Naive thymus-derived CD4-positive, alpha-beta T cell (primary cell): Measurements from ENCODE around the gene HAUS1. TPM values are rescaled to one million over a fixed set of nuclear protein-coding genes. Genes with fewer than 3 reads are reported as not detected.
"Not testable (repeated sequence)": the region's sequence is repeated elsewhere in the genome, so short reads cannot be mapped to it uniquely, and the experiment has no call there.

Experiments used
- ATAC-seq: fragments of 150-1000 bp; cut with Tn5 transposase; 2 replicates; pipeline ENCODE4 v1.10.0; 2021; ENCODE audit warnings: mild to moderate bottlenecking, moderate library complexity
- CTCF ChIA-PET: fragments of 350-600 bp; sonication (Branson Sonifier 250); formaldehyde crosslinking; loops from one replicate; lab custom pipeline; 2021; ENCODE audit warnings: antibody characterized with exemption; lab: Charles Lee
- POLR2A ChIA-PET: fragments of 350-600 bp; sonication (Branson Sonifier 250); formaldehyde crosslinking; loops from one replicate; lab custom pipeline; 2021; ENCODE audit warnings: antibody characterized with exemption, inconsistent platforms; lab: Charles Lee
- DNase-seq, 9 donors: peaks; one replicate each; pipeline versions ENCODE4 v3.0.0 to v3.0.0-alpha.2; 2020 to 2022; ENCODE audit warnings: mixed read lengths in 1 of 9
- H3K27ac ChIP-seq: one replicate; pipeline ENCODE4 v1.7.0; 2013; ENCODE audit warnings: mild to moderate bottlenecking, low read depth, low read length, moderate library complexity
- H3K27me3 ChIP-seq, 2 donors: one replicate each; pipeline ENCODE4 v1.7.0; 2013; ENCODE audit warnings: low read length in 2 of 2, mild to moderate bottlenecking in 2 of 2, moderate library complexity in 2 of 2; ENCODE audit not compliant: control insufficient read depth in 2 of 2, insufficient read depth in 2 of 2
- H3K36me3 ChIP-seq, 3 experiments: 1 replicate in 2 of 3; 2 replicates in 1 of 3; pipeline ENCODE4 v1.7.0; 2013; ENCODE audit warnings: low read length in 3 of 3, mild to moderate bottlenecking in 3 of 3, moderate library complexity in 1 of 3; ENCODE audit not compliant: insufficient read depth in 3 of 3, control insufficient read depth in 2 of 3
- H3K4me1 ChIP-seq, 2 donors: one replicate each; pipeline ENCODE4 v1.7.0; 2013; ENCODE audit warnings: low read length in 2 of 2, mild to moderate bottlenecking in 2 of 2, moderate library complexity in 1 of 2; ENCODE audit not compliant: control insufficient read depth in 2 of 2, insufficient read depth in 2 of 2
- H3K4me3 ChIP-seq: 2 replicates; pipeline ENCODE4 v1.7.0; 2013; ENCODE audit warnings: mild to moderate bottlenecking, low read length
- H3K9me3 ChIP-seq, 3 experiments: 1 replicate in 2 of 3; 2 replicates in 1 of 3; pipeline ENCODE4 v1.7.0; 2013; ENCODE audit warnings: low read length in 3 of 3; ENCODE audit not compliant: control insufficient read depth in 2 of 3
- H3K27ac Mint-ChIP-seq, 9 donors: one replicate each; pipeline ENCODE4 v1.8.0; 2020 to 2022; ENCODE audit warnings: mixed read lengths in 9 of 9, mild to moderate bottlenecking in 8 of 9, moderate library complexity in 5 of 9, inconsistent platforms in 2 of 9
- H3K27me3 Mint-ChIP-seq, 5 donors: one replicate each; pipeline ENCODE4 v1.8.0; 2021 to 2022; ENCODE audit warnings: mixed read lengths in 5 of 5, mild to moderate bottlenecking in 1 of 5
- H3K36me3 Mint-ChIP-seq, 5 donors: one replicate each; pipeline ENCODE4 v1.8.0; 2020 to 2022; ENCODE audit warnings: mixed read lengths in 5 of 5, mild to moderate bottlenecking in 3 of 5, inconsistent platforms in 1 of 5
- H3K4me1 Mint-ChIP-seq, 7 donors: one replicate each; pipeline ENCODE4 v1.8.0; 2020 to 2022; ENCODE audit warnings: mixed read lengths in 7 of 7, mild to moderate bottlenecking in 3 of 7, inconsistent platforms in 1 of 7
- H3K4me3 Mint-ChIP-seq, 10 donors: one replicate each; pipeline ENCODE4 v1.8.0; 2020 to 2022; ENCODE audit warnings: mild to moderate bottlenecking in 10 of 10, mixed read lengths in 10 of 10, moderate library complexity in 6 of 10, inconsistent platforms in 2 of 10
- H3K9me3 Mint-ChIP-seq, 11 donors: one replicate each; pipeline ENCODE4 v1.8.0; 2020 to 2022; ENCODE audit warnings: mixed read lengths in 11 of 11, mild to moderate bottlenecking in 4 of 11, inconsistent platforms in 1 of 11, moderate library complexity in 1 of 11
- intact Hi-C, 2 donors: fragments of 100-400 bp; cut with micrococcal nuclease; formaldehyde crosslinking; loops; one replicate each; pipeline ENCODE4 v1.15.1; 2023
- polyA plus RNA-seq, 2 donors: library from polyadenylated mRNA; unstranded; fragments of 300-500 nt; fragmentation: Illumina TruSeq; gene quantifications; one replicate each; pipeline ENCODE4 v1.2.3, GENCODE V29; 2021
- total RNA-seq, 6 experiments: library from RNA in 5 of 6; stranded (reverse) in 5 of 6; gene quantifications; 1 replicate in 5 of 6; 2 replicates in 1 of 6; pipeline ENCODE4 v1.2.3 and lab custom pipeline; 2021 to 2026

HAUS1 gene
- total and polyA plus RNA-seq, 7 experiments from 2014 or later: 10.4 to 47.2 (median 23.4) TPM

GRCh38 chr18:46160840-46161239 is 56.7 kb downstream of the HAUS1 start:
- H3K4me1 ChIP-seq: peaks cover 23 to 42% of the 10 kb centered on the region in 2 donors
- ATAC-seq, H3K9me3 ChIP-seq, H3K36me3 ChIP-seq, H3K4me3 ChIP-seq, POLR2A ChIA-PET, DNase-seq, H3K9me3 Mint-ChIP-seq, H3K27ac ChIP-seq, H3K27me3 Mint-ChIP-seq, intact Hi-C loops, H3K27me3 ChIP-seq: not testable (repeated sequence)
- Mint-ChIP-seq H3K4me3 (peak overlapping the region in 4 of 10 donors; percentile 1 to 39 (median 20)), H3K36me3 (peaks cover 0 to 20% (median 0%) of the 10 kb centered on the region in 5 donors), H3K27ac (peak overlapping the region in 6 of 9 donors; percentile 1 to 74 (median 38)), H3K4me1 (peaks cover 28 to 62% (median 57%) of the 10 kb centered on the region in 7 donors)
- CTCF ChIA-PET: interaction anchor here (4.1 kb wide), 1 partner anchor 13 kb away, joined by 31 read pairs; a partner anchor contains a TSS

GRCh38 chr18:46161703-46162396 is 57.7 kb downstream of the HAUS1 start:
- no peak overlapping the region for H3K4me3 Mint-ChIP-seq
- intact Hi-C loops: no loop called here
- DNase-seq: no peak
- H3K27me3 ChIP-seq: no peaks in the 10 kb centered on the region
- H3K27ac ChIP-seq: no peak overlapping the region
- peak overlapping the region in 1 of 9 donors; percentile 49 for H3K27ac Mint-ChIP-seq
- no peaks in the 10 kb centered on the region for H3K9me3 ChIP-seq
- peaks cover 0 to 17% (median 0%) of the 10 kb centered on the region in 5 donors for H3K36me3 Mint-ChIP-seq
- no peak overlapping the region for H3K4me3 ChIP-seq
- no peaks in the 10 kb centered on the region for H3K27me3 Mint-ChIP-seq
- no peaks in the 10 kb centered on the region for H3K36me3 ChIP-seq
- no peak for ATAC-seq
- H3K4me1 Mint-ChIP-seq: peaks cover 21 to 55% (median 47%) of the 10 kb centered on the region in 7 donors
- peaks cover 13 to 32% of the 10 kb centered on the region in 2 donors for H3K4me1 ChIP-seq
- ChIA-PET POLR2A (interaction anchor here (1.0 to 1.6 kb wide), 3 partner anchors 10 to 18 kb away, joined by 4 to 5 read pairs (median 4); a partner anchor contains a TSS), CTCF (interaction anchor here (2.7 kb wide), 1 partner anchor 11 kb away, joined by 9 read pairs; a partner anchor contains a TSS)
- no peaks in the 10 kb centered on the region for H3K9me3 Mint-ChIP-seq

- Histone ChIP-seq H3K27me3 (no peaks in the 10 kb centered on the region), H3K36me3 (no peaks in the 10 kb centered on the region), H3K9me3 (no peaks in the 10 kb centered on the region), H3K4me3 (no peak overlapping the region), H3K27ac (no peak overlapping the region), H3K4me1 (peaks cover under 1 to 25% of the 10 kb centered on the region in 2 donors)
- Mint-ChIP-seq H3K4me1 (peaks cover 17 to 49% (median 40%) of the 10 kb centered on the region in 7 donors), H3K4me3 (peak overlapping the region in 1 of 10 donors; percentile 41), H3K27me3 (no peaks in the 10 kb centered on the region), H3K36me3 (peaks cover 0 to 16% (median 0%) of the 10 kb centered on the region in 5 donors), H3K27ac (peak overlapping the region in 1 of 9 donors; percentile 37), H3K9me3 (no peaks in the 10 kb centered on the region)
- DNase-seq (no peak), ATAC-seq (no peak)
- CTCF ChIA-PET: interaction anchor here (2.7 kb wide), 1 partner anchor 10 kb away, joined by 9 read pairs; a partner anchor contains a TSS
- intact Hi-C loops: no loop called here
- POLR2A ChIA-PET: interaction anchor here (1.6 kb wide), 1 partner anchor 10 kb away, joined by 5 read pairs; a partner anchor contains a TSS
Measured at GRCh38 chr18:46163091-46163490, 58.9 kb downstream of the HAUS1 start.

DNA sequence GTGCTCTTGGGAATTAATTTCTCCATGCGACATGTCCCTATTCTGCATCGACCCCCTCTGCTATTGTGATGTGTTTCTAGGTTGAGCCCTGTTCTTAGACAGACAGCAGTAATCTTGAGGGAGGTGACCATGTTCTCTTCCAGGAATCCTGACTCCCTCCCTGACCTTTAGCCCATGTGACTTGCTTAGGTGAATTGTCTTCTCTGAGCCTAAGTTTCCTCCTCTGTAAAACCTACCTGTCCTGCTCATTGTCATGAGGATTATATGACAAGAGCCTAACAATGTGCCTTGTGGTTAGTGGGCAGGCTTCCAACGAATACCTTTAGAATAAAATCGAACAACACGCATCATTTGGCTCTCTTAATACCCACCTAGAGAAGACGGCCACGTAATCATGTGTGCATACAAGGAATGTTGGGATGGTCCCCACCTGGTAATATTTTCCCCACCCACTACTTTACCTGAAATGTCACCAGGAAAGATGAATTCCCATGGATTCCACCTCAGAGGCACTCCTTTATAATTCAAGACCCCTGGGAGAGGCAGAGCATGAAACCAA is 59.8 kb downstream of the HAUS1 start:
- Mint-ChIP-seq H3K36me3 (peaks cover 0 to 17% (median 0%) of the 10 kb centered on the region in 5 donors), H3K27me3 (no peaks in the 10 kb centered on the region), H3K4me3 (no peak overlapping the region), H3K4me1 (peaks cover 19 to 45% (median 38%) of the 10 kb centered on the region in 7 donors), H3K27ac (peak overlapping the region in 1 of 9 donors; percentile 26), H3K9me3 (no peaks in the 10 kb centered on the region)
- POLR2A ChIA-PET: interaction anchor here (1.4 kb wide), 1 partner anchor 10 kb away, joined by 4 read pairs; a partner anchor contains a TSS
- no peaks in the 10 kb centered on the region for H3K36me3 ChIP-seq
- DNase-seq: no peak
- intact Hi-C loops: no loop called here
- no peaks in the 10 kb centered on the region for H3K9me3 ChIP-seq
- no peak overlapping the region for H3K27ac ChIP-seq
- CTCF ChIA-PET: interaction anchor here (2.7 kb wide), 1 partner anchor 9 kb away, joined by 9 read pairs; a partner anchor contains a TSS
- no peak overlapping the region for H3K4me3 ChIP-seq
- H3K4me1 ChIP-seq: peaks cover 0 to 18% of the 10 kb centered on the region in 2 donors
- H3K27me3 ChIP-seq: no peaks in the 10 kb centered on the region
- ATAC-seq: no peak

GRCh38 chr18:46164502-46164901 is 60.3 kb downstream of the HAUS1 start:
- not testable (repeated sequence) for H3K27ac Mint-ChIP-seq
- POLR2A ChIA-PET: interaction anchor here (1.4 kb wide), 1 partner anchor 9 kb away, joined by 4 read pairs; a partner anchor contains a TSS
- H3K36me3 Mint-ChIP-seq: peaks cover 0 to 17% (median 0%) of the 10 kb centered on the region in 5 donors

GRCh38 chr18:46164920-46165319 is 60.7 kb downstream of the HAUS1 start:
- Histone ChIP-seq H3K4me1 (peaks cover 0 to 18% of the 10 kb centered on the region in 2 donors), H3K9me3 (no peaks in the 10 kb centered on the region), H3K4me3 (no peak overlapping the region), H3K36me3 (no peaks in the 10 kb centered on the region), H3K27me3 (no peaks in the 10 kb centered on the region), H3K27ac (no peak overlapping the region)
- ChIA-PET CTCF (interaction anchor here (1.3 kb wide), 1 partner anchor 8 kb away, joined by 5 read pairs; a partner anchor contains a TSS), POLR2A (interaction anchor here (1.4 kb wide), 1 partner anchor 9 kb away, joined by 4 read pairs; a partner anchor contains a TSS)
- peaks cover 0 to 17% (median 0%) of the 10 kb centered on the region in 5 donors for H3K36me3 Mint-ChIP-seq
- ATAC-seq (no peak), DNase-seq (no peak)
- H3K27me3 Mint-ChIP-seq: no peaks in the 10 kb centered on the region
- no peaks in the 10 kb centered on the region for H3K9me3 Mint-ChIP-seq
- no peak overlapping the region for H3K4me3 Mint-ChIP-seq
- intact Hi-C loops: no loop called here
- H3K4me1 Mint-ChIP-seq: peaks cover 17 to 52% (median 39%) of the 10 kb centered on the region in 7 donors
- H3K27ac Mint-ChIP-seq: peak overlapping the region in 1 of 9 donors; percentile 14

More at GRCh38 chr18:46164502-46164901, 60.3 kb downstream of the HAUS1 start:
- H3K9me3 Mint-ChIP-seq, H3K27me3 ChIP-seq, H3K27ac ChIP-seq, H3K4me3 Mint-ChIP-seq, H3K27me3 Mint-ChIP-seq, H3K4me3 ChIP-seq, intact Hi-C loops, ATAC-seq, H3K9me3 ChIP-seq, DNase-seq, H3K36me3 ChIP-seq: not testable (repeated sequence)
- peaks cover 17 to 50% (median 42%) of the 10 kb centered on the region in 7 donors for H3K4me1 Mint-ChIP-seq
- CTCF ChIA-PET: interaction anchor here (1.3 kb wide), 1 partner anchor 9 kb away, joined by 5 read pairs; a partner anchor contains a TSS
- peaks cover 0 to 18% of the 10 kb centered on the region in 2 donors for H3K4me1 ChIP-seq
